HepG2 (cell line): ENCODE measurements around the gene IL22RA1. TPM values are rescaled to one million over a fixed set of nuclear protein-coding genes. Genes with fewer than 3 reads are reported as not detected.
A peak's percentile ranks its signal among the peaks of the same experiment; 100 is the strongest.

ENCODE experiments used
- CBX1 ChIP-seq: IDR thresholded peaks from one replicate; pipeline ENCODE4 v1.6.1; 2016; ENCODE audit warnings: antibody characterized with exemption, low read depth
- GFI1 ChIP-seq: sonication (generic); formaldehyde crosslinking; IDR thresholded peaks from 2 replicates; pipeline ENCODE4 v1.5.0; 2020; ENCODE audit warnings: missing genetic modification reagents, mild to moderate bottlenecking, borderline replicate concordance
- KDM5B ChIP-seq: sonication (generic); formaldehyde crosslinking; IDR thresholded peaks from 2 replicates; pipeline ENCODE4 v1.4.0; 2020; ENCODE audit warnings: missing genetic modification reagents, mild to moderate bottlenecking, borderline replicate concordance
- NCOA2 ChIP-seq: sonication (generic); formaldehyde crosslinking; IDR thresholded peaks from 2 replicates; pipeline ENCODE4 v1.8.0; 2022; ENCODE audit warnings: inconsistent platforms
- NR2F6 ChIP-seq, 2 experiments: IDR thresholded peaks; 2 replicates each; pipeline ENCODE4 v1.6.1; 2016; ENCODE audit warnings: antibody characterized with exemption in 1 of 2, mild to moderate bottlenecking in 1 of 2
- PHF21A ChIP-seq: sonication (generic); formaldehyde crosslinking; IDR thresholded peaks from 2 replicates; pipeline ENCODE4 v1.5.0; 2020; ENCODE audit warnings: mild to moderate bottlenecking, missing genetic modification reagents
- SIN3B ChIP-seq: fragments of 150-350 bp; IDR thresholded peaks from 2 replicates; pipeline ENCODE4 v1.6.1; 2014; ENCODE audit warnings: low read length
- SYNCRIP ChIP-seq: fragments of 200-400 bp; formaldehyde crosslinking; IDR thresholded peaks from 2 replicates; pipeline ENCODE4 v1.6.1; 2018; ENCODE audit warnings: mild to moderate bottlenecking, low read depth, low read length; ENCODE audit not compliant: insufficient read depth
- TOE1 ChIP-seq: sonication (generic); formaldehyde crosslinking; IDR thresholded peaks from 2 replicates; pipeline ENCODE4 v1.4.0; 2020; ENCODE audit warnings: mild to moderate bottlenecking, missing genetic modification reagents
- ZKSCAN5 ChIP-seq: sonication (generic); formaldehyde crosslinking; IDR thresholded peaks from 2 replicates; pipeline ENCODE4 v1.5.1; 2020; ENCODE audit warnings: mild to moderate bottlenecking, missing genetic modification reagents
- ZNF614 ChIP-seq: IDR thresholded peaks from 2 replicates; pipeline ENCODE4 v1.6.1; 2018; ENCODE audit warnings: missing biosample characterization, missing genetic modification reagents, inconsistent platforms, borderline replicate concordance
- ZNF776 ChIP-seq: sonication (generic); formaldehyde crosslinking; IDR thresholded peaks from 2 replicates; pipeline ENCODE4 v1.4.0; 2020; ENCODE audit warnings: mild to moderate bottlenecking, missing genetic modification reagents
- ZZZ3 ChIP-seq: sonication (generic); formaldehyde crosslinking; IDR thresholded peaks from 2 replicates; pipeline ENCODE4 v1.4.0; 2020; ENCODE audit warnings: missing genetic modification reagents, mild to moderate bottlenecking, borderline replicate concordance
- polyA plus RNA-seq, 8 experiments: library from polyadenylated mRNA; depleted of rRNA in 3 of 8; stranded (reverse) in 7 of 8; unstranded in 1 of 8; fragments of >200 nt; fragmentation: Illumina TruSeq in 4 of 8; extraction: Trizol in 4 of 8; gene quantifications; 2 replicates each; pipeline versions ENCODE4 v1.2.1 to v1.2.3, GENCODE V29; 2011 to 2016; ENCODE audit warnings: low read depth in 4 of 8, missing spikeins in 1 of 8, mixed read lengths in 1 of 8; ENCODE audit not compliant: insufficient read depth in 1 of 8
- total RNA-seq, 5 experiments: library from RNA; depleted of rRNA; stranded (reverse); fragments of >200 nt; fragmentation: Illumina TruSeq; extraction: Trizol; gene quantifications; 2 replicates each; pipeline ENCODE4 v1.2.3, GENCODE V29; 2016; ENCODE audit warnings: low read depth in 1 of 5
- TF ChIP-seq, protein P1 (sequence below): sonication (generic); formaldehyde crosslinking; IDR thresholded peaks from 2 replicates; pipeline ENCODE4 v1.8.1; 2023; ENCODE audit warnings: mild to moderate bottlenecking, missing genetic modification reagents
- TF ChIP-seq, protein P2 (sequence below): IDR thresholded peaks from 2 replicates; pipeline ENCODE4 v1.6.1; 2016; ENCODE audit warnings: missing genetic modification reagents, missing compliant biosample characterization
- TF ChIP-seq, protein P3 (sequence below): sonication (generic); formaldehyde crosslinking; IDR thresholded peaks from 2 replicates; pipeline ENCODE4 v1.5.0; 2020; ENCODE audit warnings: mild to moderate bottlenecking, missing genetic modification reagents, moderate library complexity
- TF ChIP-seq, protein P4 (sequence below): sonication (generic); formaldehyde crosslinking; IDR thresholded peaks from 2 replicates; pipeline ENCODE4 v1.4.0; 2020; ENCODE audit warnings: missing genetic modification reagents, borderline replicate concordance
- TF ChIP-seq, protein P5 (sequence below): sonication (generic); formaldehyde crosslinking; IDR thresholded peaks from 2 replicates; pipeline ENCODE4 v1.8.0; 2022; ENCODE audit warnings: missing genetic modification reagents, mild to moderate bottlenecking, borderline replicate concordance
- TF ChIP-seq, protein P6 (sequence below): sonication (generic); formaldehyde crosslinking; IDR thresholded peaks from 2 replicates; pipeline ENCODE4 v1.4.0; 2020; ENCODE audit warnings: missing genetic modification reagents
- TF ChIP-seq, protein P7 (sequence below): sonication (generic); formaldehyde crosslinking; IDR thresholded peaks from 2 replicates; pipeline ENCODE4 v1.4.0; 2020; ENCODE audit warnings: missing genetic modification reagents
- TF ChIP-seq, protein P8 (sequence below): sonication (generic); formaldehyde crosslinking; IDR thresholded peaks from 2 replicates; pipeline ENCODE4 v1.4.0; 2020; ENCODE audit warnings: mild to moderate bottlenecking, missing genetic modification reagents

IL22RA1 gene
- total and polyA plus RNA-seq, 2 of the 13 experiments (the other 11 are each of a cell fraction or from before 2014, with no cell fraction given): 4.4 to 10.2 TPM

DNA sequence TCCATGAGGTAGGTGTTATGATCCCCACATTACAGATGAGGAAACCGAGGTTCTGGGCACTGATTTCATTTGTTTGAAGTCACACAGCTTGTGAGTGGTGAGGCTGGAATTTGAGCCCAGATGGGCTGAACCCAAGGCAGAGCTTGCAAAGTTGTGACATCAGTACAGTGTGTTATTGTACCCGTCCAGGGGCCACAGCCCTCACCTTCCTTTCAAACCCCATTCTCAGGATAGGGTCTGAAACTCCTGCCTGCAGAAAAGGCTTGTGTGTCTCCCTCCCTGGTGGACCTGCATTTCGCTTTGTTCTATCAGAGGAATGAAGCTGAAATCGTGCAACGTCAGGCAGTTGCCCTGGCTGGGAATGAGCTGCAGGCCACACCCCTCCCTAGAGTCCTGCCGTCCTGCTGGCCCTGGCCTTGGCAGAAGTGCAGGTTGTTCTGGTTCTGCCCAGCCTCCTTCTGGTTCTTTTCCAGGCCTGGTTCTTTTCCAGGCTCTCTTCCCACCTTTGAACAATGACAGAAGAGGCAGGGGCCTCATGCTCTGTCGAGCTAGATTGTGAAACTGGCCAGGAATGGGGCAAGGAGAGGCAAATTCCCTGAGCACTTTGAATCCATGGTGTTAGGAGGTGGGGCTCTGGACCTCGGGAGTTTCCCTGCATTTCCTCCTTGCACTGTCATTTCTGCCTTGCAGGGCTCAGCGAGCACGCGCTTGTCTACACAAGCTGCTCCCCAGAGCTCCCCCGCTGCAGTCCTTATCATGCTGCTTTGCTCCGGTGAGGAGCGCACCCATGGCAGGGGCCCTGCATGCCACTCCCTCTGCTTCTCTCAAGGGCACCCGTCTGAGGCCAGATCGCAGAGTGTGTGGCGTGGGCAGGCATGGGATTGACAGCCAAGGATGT is 22.8 kb downstream of the IL22RA1 start (continued):
- TF ChIP-seq KDM5B (CRISPR knock-in tag) (0 out of 2 replicates have a peak, but pooled peaks have one; percentile 13), CBX1 (peak; percentile 40), GFI1 (peak; percentile 99), ZZZ3 (CRISPR knock-in tag) (no peak), ZKSCAN5 (no peak), ZNF614 (CRISPR knock-in tag) (peak; percentile 22; the same call in 1 of the 2 replicates), SYNCRIP (no peak), NCOA2 (CRISPR knock-in tag) (peak; percentile 30), NR2F6 (IDR thresholded peaks at IDR 0.05) (no peak), NR2F6 (CRISPR knock-in tag; IDR thresholded peaks at IDR 0.05) (peak; percentile 57; the same call in 1 of the 2 replicates), SIN3B (no peak), ZNF776 (CRISPR knock-in tag) (no peak), TOE1 (CRISPR knock-in tag) (no peak), PHF21A (CRISPR knock-in tag) (peak; percentile 91)
- TF ChIP-seq, protein P1, sequence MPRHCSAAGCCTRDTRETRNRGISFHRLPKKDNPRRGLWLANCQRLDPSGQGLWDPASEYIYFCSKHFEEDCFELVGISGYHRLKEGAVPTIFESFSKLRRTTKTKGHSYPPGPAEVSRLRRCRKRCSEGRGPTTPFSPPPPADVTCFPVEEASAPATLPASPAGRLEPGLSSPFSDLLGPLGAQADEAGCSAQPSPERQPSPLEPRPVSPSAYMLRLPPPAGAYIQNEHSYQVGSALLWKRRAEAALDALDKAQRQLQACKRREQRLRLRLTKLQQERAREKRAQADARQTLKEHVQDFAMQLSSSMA (CRISPR knock-in tag): peak; percentile 62
- TF ChIP-seq, protein P2, sequence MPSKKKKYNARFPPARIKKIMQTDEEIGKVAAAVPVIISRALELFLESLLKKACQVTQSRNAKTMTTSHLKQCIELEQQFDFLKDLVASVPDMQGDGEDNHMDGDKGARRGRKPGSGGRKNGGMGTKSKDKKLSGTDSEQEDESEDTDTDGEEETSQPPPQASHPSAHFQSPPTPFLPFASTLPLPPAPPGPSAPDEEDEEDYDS (CRISPR knock-in tag): 0 out of 2 replicates have a peak, but pooled peaks have one; percentile 10
- TF ChIP-seq, protein P3, sequence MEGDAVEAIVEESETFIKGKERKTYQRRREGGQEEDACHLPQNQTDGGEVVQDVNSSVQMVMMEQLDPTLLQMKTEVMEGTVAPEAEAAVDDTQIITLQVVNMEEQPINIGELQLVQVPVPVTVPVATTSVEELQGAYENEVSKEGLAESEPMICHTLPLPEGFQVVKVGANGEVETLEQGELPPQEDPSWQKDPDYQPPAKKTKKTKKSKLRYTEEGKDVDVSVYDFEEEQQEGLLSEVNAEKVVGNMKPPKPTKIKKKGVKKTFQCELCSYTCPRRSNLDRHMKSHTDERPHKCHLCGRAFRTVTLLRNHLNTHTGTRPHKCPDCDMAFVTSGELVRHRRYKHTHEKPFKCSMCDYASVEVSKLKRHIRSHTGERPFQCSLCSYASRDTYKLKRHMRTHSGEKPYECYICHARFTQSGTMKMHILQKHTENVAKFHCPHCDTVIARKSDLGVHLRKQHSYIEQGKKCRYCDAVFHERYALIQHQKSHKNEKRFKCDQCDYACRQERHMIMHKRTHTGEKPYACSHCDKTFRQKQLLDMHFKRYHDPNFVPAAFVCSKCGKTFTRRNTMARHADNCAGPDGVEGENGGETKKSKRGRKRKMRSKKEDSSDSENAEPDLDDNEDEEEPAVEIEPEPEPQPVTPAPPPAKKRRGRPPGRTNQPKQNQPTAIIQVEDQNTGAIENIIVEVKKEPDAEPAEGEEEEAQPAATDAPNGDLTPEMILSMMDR (CRISPR knock-in tag): no peak
- TF ChIP-seq, protein P4, sequence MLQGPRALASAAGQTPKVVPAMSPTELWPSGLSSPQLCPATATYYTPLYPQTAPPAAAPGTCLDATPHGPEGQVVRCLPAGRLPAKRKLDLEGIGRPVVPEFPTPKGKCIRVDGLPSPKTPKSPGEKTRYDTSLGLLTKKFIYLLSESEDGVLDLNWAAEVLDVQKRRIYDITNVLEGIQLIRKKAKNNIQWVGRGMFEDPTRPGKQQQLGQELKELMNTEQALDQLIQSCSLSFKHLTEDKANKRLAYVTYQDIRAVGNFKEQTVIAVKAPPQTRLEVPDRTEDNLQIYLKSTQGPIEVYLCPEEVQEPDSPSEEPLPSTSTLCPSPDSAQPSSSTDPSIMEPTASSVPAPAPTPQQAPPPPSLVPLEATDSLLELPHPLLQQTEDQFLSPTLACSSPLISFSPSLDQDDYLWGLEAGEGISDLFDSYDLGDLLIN (CRISPR knock-in tag): 0 out of 2 replicates have a peak, but pooled peaks have one; percentile 17
- TF ChIP-seq, protein P5, sequence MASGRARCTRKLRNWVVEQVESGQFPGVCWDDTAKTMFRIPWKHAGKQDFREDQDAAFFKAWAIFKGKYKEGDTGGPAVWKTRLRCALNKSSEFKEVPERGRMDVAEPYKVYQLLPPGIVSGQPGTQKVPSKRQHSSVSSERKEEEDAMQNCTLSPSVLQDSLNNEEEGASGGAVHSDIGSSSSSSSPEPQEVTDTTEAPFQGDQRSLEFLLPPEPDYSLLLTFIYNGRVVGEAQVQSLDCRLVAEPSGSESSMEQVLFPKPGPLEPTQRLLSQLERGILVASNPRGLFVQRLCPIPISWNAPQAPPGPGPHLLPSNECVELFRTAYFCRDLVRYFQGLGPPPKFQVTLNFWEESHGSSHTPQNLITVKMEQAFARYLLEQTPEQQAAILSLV (CRISPR knock-in tag): 0 out of 2 replicates have a peak, but pooled peaks have one; percentile 61
- TF ChIP-seq, protein P6, sequence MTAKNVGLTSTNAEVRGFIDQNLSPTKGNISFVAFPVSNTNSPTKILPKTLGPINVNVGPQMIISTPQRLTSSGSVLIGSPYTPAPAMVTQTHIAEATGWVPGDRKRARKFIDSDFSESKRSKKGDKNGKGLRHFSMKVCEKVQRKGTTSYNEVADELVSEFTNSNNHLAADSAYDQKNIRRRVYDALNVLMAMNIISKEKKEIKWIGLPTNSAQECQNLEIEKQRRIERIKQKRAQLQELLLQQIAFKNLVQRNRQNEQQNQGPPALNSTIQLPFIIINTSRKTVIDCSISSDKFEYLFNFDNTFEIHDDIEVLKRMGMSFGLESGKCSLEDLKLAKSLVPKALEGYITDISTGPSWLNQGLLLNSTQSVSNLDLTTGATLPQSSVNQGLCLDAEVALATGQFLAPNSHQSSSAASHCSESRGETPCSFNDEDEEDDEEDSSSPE (CRISPR knock-in tag): peak; percentile 46; the same call in 1 of the 2 replicates
- TF ChIP-seq, protein P7, sequence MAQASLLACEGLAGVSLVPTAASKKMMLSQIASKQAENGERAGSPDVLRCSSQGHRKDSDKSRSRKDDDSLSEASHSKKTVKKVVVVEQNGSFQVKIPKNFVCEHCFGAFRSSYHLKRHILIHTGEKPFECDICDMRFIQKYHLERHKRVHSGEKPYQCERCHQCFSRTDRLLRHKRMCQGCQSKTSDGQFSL (CRISPR knock-in tag): no peak
- TF ChIP-seq, protein P8, sequence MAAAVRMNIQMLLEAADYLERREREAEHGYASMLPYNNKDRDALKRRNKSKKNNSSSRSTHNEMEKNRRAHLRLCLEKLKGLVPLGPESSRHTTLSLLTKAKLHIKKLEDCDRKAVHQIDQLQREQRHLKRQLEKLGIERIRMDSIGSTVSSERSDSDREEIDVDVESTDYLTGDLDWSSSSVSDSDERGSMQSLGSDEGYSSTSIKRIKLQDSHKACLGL (CRISPR knock-in tag): peak; percentile 37; the same call in 1 of the 2 replicates
